Type B pancreatic cell (in vitro differentiated cells): ENCODE results near the gene DGKZ. TPM values are rescaled to one million over a fixed set of nuclear protein-coding genes. Genes with fewer than 3 reads are reported as not detected.

Experiments used
- DNase-seq: peaks from one replicate; pipeline ENCODE4 v3.0.0; 2021; ENCODE audit warnings: mixed read lengths; ENCODE audit not compliant: unreplicated experiment; ENCODE audit errors: extremely low spot score
- H3K27ac Mint-ChIP-seq: 2 replicates; pipeline ENCODE4 v1.8.0; 2021; ENCODE audit warnings: mild to moderate bottlenecking, mixed read lengths
- H3K27me3 Mint-ChIP-seq: 2 replicates; pipeline ENCODE4 v1.8.0; 2021; ENCODE audit warnings: mixed read lengths
- H3K36me3 Mint-ChIP-seq: 2 replicates; pipeline ENCODE4 v1.8.0; 2021; ENCODE audit warnings: mixed read lengths
- H3K4me1 Mint-ChIP-seq: one replicate; pipeline ENCODE4 v1.8.0; 2021; ENCODE audit warnings: mixed read lengths; ENCODE audit not compliant: unreplicated experiment
- H3K4me3 Mint-ChIP-seq: 2 replicates; pipeline ENCODE4 v1.8.0; 2021; ENCODE audit warnings: mild to moderate bottlenecking, mixed read lengths
- H3K9me3 Mint-ChIP-seq: 2 replicates; pipeline ENCODE4 v1.8.0; 2021; ENCODE audit warnings: mixed read lengths
- total RNA-seq: library from RNA; stranded (reverse); gene quantifications from 2 replicates; pipeline ENCODE4 v1.2.1, GENCODE V29; 2021; ENCODE audit warnings: low replicate concordance
- TF ChIP-seq, protein P1 (sequence below): fragments of 200-600 bp; sonication (generic); conservative IDR thresholded peaks from 2 replicates; pipeline ENCODE4 v1.5.0; 2021; ENCODE audit warnings: antibody characterized with exemption, mild to moderate bottlenecking

Gene DGKZ
- total RNA-seq, 1 donor from 2014 or later: 50.0 TPM

- peaks cover 20% of the 10 kb centered on the region for H3K27me3 Mint-ChIP-seq
- no peaks in the 10 kb centered on the region for H3K36me3 Mint-ChIP-seq
- peaks cover 39% of the 10 kb centered on the region for H3K4me1 Mint-ChIP-seq
Observed at GRCh38 chr11:46338636-46338987, 8.7 kb upstream of the DGKZ start.

DNA sequence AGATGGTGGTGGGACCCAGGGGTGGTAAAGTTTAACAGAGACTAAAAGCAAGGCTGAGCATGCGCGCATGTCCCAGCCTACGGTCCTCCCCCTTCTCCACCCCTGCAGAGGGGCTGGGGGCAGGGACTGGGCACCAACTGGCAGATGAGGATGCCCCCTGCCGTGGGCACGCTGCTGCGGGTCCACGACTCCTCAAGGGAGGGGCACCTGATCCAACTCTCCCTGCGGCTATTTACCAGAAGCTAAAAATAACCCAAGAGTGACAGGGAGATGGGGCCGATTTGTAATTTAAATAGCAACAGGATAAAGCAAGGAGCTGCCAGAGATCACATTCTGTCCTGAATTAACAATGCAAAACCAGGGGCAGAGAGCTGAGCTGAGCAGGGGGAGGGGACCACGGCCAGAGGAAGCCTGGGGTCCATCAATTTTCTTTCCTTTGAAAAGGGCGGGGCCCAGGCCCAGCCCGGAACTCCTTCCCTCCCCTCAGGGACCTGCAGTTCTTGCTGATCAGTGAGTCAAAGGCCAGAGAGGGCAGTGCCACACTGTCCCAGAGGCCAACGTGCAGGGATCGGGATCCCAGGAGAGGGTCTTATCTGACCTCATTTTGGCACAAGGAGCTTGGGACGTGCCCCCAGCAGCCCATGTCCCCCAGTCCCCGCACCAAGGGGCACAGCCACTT is 8.1 kb upstream of the DGKZ start:
- Mint-ChIP-seq H3K36me3 (no peaks in the 10 kb centered on the region), H3K4me3 (peak overlapping the region; percentile 74), H3K27ac (peak overlapping the region; percentile 70), H3K4me1 (peaks cover 44% of the 10 kb centered on the region), H3K9me3 (no peaks in the 10 kb centered on the region), H3K27me3 (peaks cover 15% of the 10 kb centered on the region)
- DNase-seq: no peak
- TF ChIP-seq, protein P1, sequence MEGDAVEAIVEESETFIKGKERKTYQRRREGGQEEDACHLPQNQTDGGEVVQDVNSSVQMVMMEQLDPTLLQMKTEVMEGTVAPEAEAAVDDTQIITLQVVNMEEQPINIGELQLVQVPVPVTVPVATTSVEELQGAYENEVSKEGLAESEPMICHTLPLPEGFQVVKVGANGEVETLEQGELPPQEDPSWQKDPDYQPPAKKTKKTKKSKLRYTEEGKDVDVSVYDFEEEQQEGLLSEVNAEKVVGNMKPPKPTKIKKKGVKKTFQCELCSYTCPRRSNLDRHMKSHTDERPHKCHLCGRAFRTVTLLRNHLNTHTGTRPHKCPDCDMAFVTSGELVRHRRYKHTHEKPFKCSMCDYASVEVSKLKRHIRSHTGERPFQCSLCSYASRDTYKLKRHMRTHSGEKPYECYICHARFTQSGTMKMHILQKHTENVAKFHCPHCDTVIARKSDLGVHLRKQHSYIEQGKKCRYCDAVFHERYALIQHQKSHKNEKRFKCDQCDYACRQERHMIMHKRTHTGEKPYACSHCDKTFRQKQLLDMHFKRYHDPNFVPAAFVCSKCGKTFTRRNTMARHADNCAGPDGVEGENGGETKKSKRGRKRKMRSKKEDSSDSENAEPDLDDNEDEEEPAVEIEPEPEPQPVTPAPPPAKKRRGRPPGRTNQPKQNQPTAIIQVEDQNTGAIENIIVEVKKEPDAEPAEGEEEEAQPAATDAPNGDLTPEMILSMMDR: no peak

More at GRCh38 chr11:46338636-46338987, 8.7 kb upstream of the DGKZ start:
- TF ChIP-seq, protein P1: no peak
- Mint-ChIP-seq H3K4me3 (peak overlapping the region; percentile 74), H3K27ac (peak overlapping the region; percentile 70), H3K9me3 (no peaks in the 10 kb centered on the region)
- DNase-seq: no peak

GRCh38 chr11:46339816-46340215 is 7.4 kb upstream of the DGKZ start:
- DNase-seq: no peak
- TF ChIP-seq, protein P1: no peak
- H3K9me3 Mint-ChIP-seq: no peaks in the 10 kb centered on the region
- H3K4me3 Mint-ChIP-seq: no peak overlapping the region
- no peak overlapping the region for H3K27ac Mint-ChIP-seq
- H3K4me1 Mint-ChIP-seq: peaks cover 48% of the 10 kb centered on the region
- no peaks in the 10 kb centered on the region for H3K36me3 Mint-ChIP-seq
- peaks cover 8% of the 10 kb centered on the region for H3K27me3 Mint-ChIP-seq

GRCh38 chr11:46341454-46341853 is 5.8 kb upstream of the DGKZ start:
- no peak overlapping the region for H3K4me3 Mint-ChIP-seq
- no peaks in the 10 kb centered on the region for H3K36me3 Mint-ChIP-seq
- DNase-seq: no peak
- H3K9me3 Mint-ChIP-seq: no peaks in the 10 kb centered on the region
- H3K27ac Mint-ChIP-seq: no peak overlapping the region
- TF ChIP-seq, protein P1: no peak
- peaks cover 47% of the 10 kb centered on the region for H3K4me1 Mint-ChIP-seq
- H3K27me3 Mint-ChIP-seq: peaks cover 2% of the 10 kb centered on the region

GRCh38 chr11:46342239-46342638 is 5.0 kb upstream of the DGKZ start:
- Mint-ChIP-seq H3K9me3 (no peaks in the 10 kb centered on the region), H3K27me3 (peaks cover 4% of the 10 kb centered on the region), H3K36me3 (no peaks in the 10 kb centered on the region), H3K4me1 (peaks cover 52% of the 10 kb centered on the region), H3K4me3 (no peak overlapping the region), H3K27ac (no peak overlapping the region)
- TF ChIP-seq, protein P1: no peak
- DNase-seq: no peak
